ENCODE results near the gene MAN2B2. TPM values are rescaled to one million over a fixed set of nuclear protein-coding genes. Genes with fewer than 3 reads are reported as not detected.

Gene MAN2B2
- total RNA-seq, 2 experiments from 2014 or later: 10.8 to 13.0 TPM

DNA sequence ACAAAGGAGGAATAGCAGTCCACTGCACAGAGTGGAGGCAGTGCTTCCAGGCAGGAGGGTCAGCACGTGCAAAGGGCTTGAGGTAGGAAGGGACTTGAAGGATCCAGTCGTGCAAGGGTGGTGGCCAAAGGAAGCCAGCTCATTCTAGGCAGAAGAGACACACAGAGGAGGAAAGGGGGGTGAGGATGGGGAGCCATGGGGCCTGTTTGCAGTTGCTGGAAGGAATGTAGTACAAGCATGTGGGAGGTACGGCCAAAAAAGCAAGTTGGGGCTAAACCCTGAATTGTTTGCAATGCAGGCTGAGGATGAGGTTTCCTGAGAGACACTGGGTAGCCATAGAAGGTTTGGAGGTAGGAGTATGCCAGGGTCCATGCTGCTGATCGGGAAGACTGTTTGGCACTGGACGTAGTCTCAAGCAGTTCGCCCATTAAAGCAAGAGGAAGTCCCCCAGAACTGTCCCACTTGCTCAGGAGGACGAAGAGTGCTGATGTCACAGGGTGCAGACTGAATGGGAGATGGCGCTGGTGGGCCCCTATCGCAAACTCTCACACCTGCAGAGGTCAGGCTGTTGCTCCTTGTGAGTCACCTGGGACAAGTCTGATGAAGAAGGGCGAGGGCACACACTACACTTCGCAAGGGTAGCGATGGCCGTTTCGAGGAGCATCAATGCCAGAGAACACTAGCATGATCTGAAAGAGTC lies 9.1 kb upstream of the MAN2B2 start:
- H3K4me3 Mint-ChIP-seq: no peak overlapping the region
- peaks cover 37% of the 10 kb centered on the region for H3K27me3 Mint-ChIP-seq
- H3K36me3 Mint-ChIP-seq (ENCODE audit: low read depth): no peaks in the 10 kb centered on the region
- intact Hi-C loops (cut with micrococcal nuclease): no loop called here
- POLR2A ChIA-PET: no interaction called here
- TF ChIP-seq, protein P1, sequence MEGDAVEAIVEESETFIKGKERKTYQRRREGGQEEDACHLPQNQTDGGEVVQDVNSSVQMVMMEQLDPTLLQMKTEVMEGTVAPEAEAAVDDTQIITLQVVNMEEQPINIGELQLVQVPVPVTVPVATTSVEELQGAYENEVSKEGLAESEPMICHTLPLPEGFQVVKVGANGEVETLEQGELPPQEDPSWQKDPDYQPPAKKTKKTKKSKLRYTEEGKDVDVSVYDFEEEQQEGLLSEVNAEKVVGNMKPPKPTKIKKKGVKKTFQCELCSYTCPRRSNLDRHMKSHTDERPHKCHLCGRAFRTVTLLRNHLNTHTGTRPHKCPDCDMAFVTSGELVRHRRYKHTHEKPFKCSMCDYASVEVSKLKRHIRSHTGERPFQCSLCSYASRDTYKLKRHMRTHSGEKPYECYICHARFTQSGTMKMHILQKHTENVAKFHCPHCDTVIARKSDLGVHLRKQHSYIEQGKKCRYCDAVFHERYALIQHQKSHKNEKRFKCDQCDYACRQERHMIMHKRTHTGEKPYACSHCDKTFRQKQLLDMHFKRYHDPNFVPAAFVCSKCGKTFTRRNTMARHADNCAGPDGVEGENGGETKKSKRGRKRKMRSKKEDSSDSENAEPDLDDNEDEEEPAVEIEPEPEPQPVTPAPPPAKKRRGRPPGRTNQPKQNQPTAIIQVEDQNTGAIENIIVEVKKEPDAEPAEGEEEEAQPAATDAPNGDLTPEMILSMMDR (IDR thresholded peaks at IDR 0.05): no peak
- CTCF ChIA-PET: no interaction called here
- ATAC-seq (no peak), DNase-seq (no peak)
- H3K4me1 Mint-ChIP-seq (ENCODE audit: low read depth): peaks cover 9% of the 10 kb centered on the region
- H3K27ac Mint-ChIP-seq: no peak overlapping the region
- no peaks in the 10 kb centered on the region for H3K9me3 Mint-ChIP-seq

GRCh38 chr4:6566391-6567190 lies 8.4 kb upstream of the MAN2B2 start:
- DNase-seq (no peak), ATAC-seq (no peak)
- Mint-ChIP-seq H3K9me3 (no peaks in the 10 kb centered on the region), H3K4me1 (ENCODE audit: low read depth) (peaks cover 4% of the 10 kb centered on the region), H3K4me3 (no peak overlapping the region), H3K27me3 (peaks cover 30% of the 10 kb centered on the region), H3K36me3 (ENCODE audit: low read depth) (no peaks in the 10 kb centered on the region), H3K27ac (no peak overlapping the region)
- TF ChIP-seq, protein P1 (IDR thresholded peaks at IDR 0.05): no peak
- POLR2A ChIA-PET: no interaction called here
- CTCF ChIA-PET: no interaction called here
- intact Hi-C loops (cut with micrococcal nuclease): no loop called here

DNA sequence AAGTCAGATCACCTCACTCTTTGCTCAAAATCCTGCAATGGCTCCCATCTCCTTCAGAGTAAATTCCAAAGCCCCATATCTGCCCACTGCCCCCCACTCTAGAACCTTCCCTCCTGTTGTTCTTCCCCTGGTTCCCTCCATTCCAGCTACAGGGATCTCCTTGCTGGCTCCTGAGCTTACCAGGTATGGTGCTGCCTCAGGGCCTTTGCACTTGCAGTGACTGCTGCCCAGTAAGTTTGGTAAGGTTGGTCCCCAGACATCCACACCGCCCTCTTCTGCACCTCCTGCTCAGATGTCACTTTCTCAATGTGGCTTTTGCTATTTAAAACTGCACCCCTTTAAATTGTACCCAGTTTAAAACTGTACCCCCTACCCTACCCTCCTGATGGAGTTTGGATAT lies 7.8 kb upstream of the MAN2B2 start:
- H3K9me3 Mint-ChIP-seq: no peaks in the 10 kb centered on the region
- H3K4me1 Mint-ChIP-seq (ENCODE audit: low read depth): peaks cover under 1% of the 10 kb centered on the region
- no peak for ATAC-seq
- CTCF ChIA-PET: no interaction called here
- intact Hi-C loops (cut with micrococcal nuclease): no loop called here
- no peak for DNase-seq
- TF ChIP-seq, protein P1 (IDR thresholded peaks at IDR 0.05): no peak
- POLR2A ChIA-PET: no interaction called here
- no peaks in the 10 kb centered on the region for H3K36me3 Mint-ChIP-seq (ENCODE audit: low read depth)
- H3K27ac Mint-ChIP-seq: no peak overlapping the region
- H3K27me3 Mint-ChIP-seq: peaks cover 24% of the 10 kb centered on the region
- no peak overlapping the region for H3K4me3 Mint-ChIP-seq

- ATAC-seq (no peak), DNase-seq (no peak)
- intact Hi-C loops (cut with micrococcal nuclease): no loop called here
- CTCF ChIA-PET: no interaction called here
- Mint-ChIP-seq H3K4me1 (ENCODE audit: low read depth) (no peaks in the 10 kb centered on the region), H3K27ac (no peak overlapping the region), H3K9me3 (no peaks in the 10 kb centered on the region), H3K4me3 (no peak overlapping the region), H3K27me3 (peaks cover 17% of the 10 kb centered on the region), H3K36me3 (ENCODE audit: low read depth) (no peaks in the 10 kb centered on the region)
- POLR2A ChIA-PET: no interaction called here
- TF ChIP-seq, protein P1 (IDR thresholded peaks at IDR 0.05): no peak
Observed at GRCh38 chr4:6568148-6568547, 6.8 kb upstream of the MAN2B2 start.

GRCh38 chr4:6568689-6569332 lies 6.2 kb upstream of the MAN2B2 start:
- Mint-ChIP-seq H3K9me3 (no peaks in the 10 kb centered on the region), H3K27ac (no peak overlapping the region), H3K4me3 (no peak overlapping the region), H3K4me1 (ENCODE audit: low read depth) (no peaks in the 10 kb centered on the region), H3K36me3 (ENCODE audit: low read depth) (no peaks in the 10 kb centered on the region), H3K27me3 (peaks cover 17% of the 10 kb centered on the region)
- intact Hi-C loops (cut with micrococcal nuclease): no loop called here
- ChIA-PET CTCF (no interaction called here), POLR2A (no interaction called here)
- TF ChIP-seq, protein P1 (IDR thresholded peaks at IDR 0.05): no peak
- no peak for DNase-seq
- no peak for ATAC-seq

Measured in activated CD8-positive, alpha-beta T cell treated with anti-CD3 and anti-CD28 coated beads for 36 hours (primary cell).